Measurements from ENCODE around the gene SCGB1C1. TPM values are rescaled to one million over a fixed set of nuclear protein-coding genes. Genes with fewer than 3 reads are reported as not detected.

SCGB1C1 gene
- total RNA-seq, 2 donors from 2014 or later: not detected

- intact Hi-C loops (cut with DNase I, micrococcal nuclease): no loop called here
- DNase-seq: no peak
- no peak for ATAC-seq
Measured at GRCh38 chr11:203945-204586, 11.2 kb downstream of the SCGB1C1 start.

GRCh38 chr11:204587-205109 is 11.8 kb downstream of the SCGB1C1 start:
- ATAC-seq (no peak), DNase-seq (no peak)
- intact Hi-C loops (cut with DNase I, micrococcal nuclease): no loop called here

- ATAC-seq (no peak), DNase-seq (no peak)
- intact Hi-C loops (cut with DNase I, micrococcal nuclease): no loop called here
Measured at GRCh38 chr11:205221-206001, 12.5 kb downstream of the SCGB1C1 start.

GRCh38 chr11:206002-206384 is 13.1 kb downstream of the SCGB1C1 start:
- no peak for ATAC-seq
- DNase-seq: no peak
- intact Hi-C loops (cut with DNase I, micrococcal nuclease): no loop called here

- ATAC-seq (peak; percentile 52), DNase-seq (peak; percentile 63 to 66)
- intact Hi-C loops (cut with DNase I, micrococcal nuclease): no loop called here
Measured at GRCh38 chr11:206526-207207, 13.8 kb downstream of the SCGB1C1 start.

- intact Hi-C loops (cut with DNase I, micrococcal nuclease): no loop called here
- DNase-seq: peak; percentile 97 to 99
- peak; percentile 81 for ATAC-seq
Measured at GRCh38 chr11:207208-207862, 14.5 kb downstream of the SCGB1C1 start, which contains the start of the genes BET1L and RIC8A. BET1L (minus strand) TSS chr11:207399; CDS start chr11:207321, 78 bp downstream. RIC8A (plus strand) TSS chr11:207708; CDS start chr11:208855, 1,147 bp downstream.

- DNase-seq (no peak), ATAC-seq (peak; percentile 11)
- intact Hi-C loops (cut with DNase I, micrococcal nuclease): no loop called here
Measured at GRCh38 chr11:207863-208180, 14.9 kb downstream of the SCGB1C1 start.

- intact Hi-C loops (cut with DNase I, micrococcal nuclease): no loop called here
- peak; percentile 85 to 89 for DNase-seq
- ATAC-seq: peak; percentile 69
Measured at GRCh38 chr11:208181-208916, 15.5 kb downstream of the SCGB1C1 start.

- DNase-seq: peak in 1 of 2 donors; percentile 51
- ATAC-seq: no peak
- intact Hi-C loops (cut with DNase I, micrococcal nuclease): no loop called here
Measured at GRCh38 chr11:208917-209260, 16.0 kb downstream of the SCGB1C1 start.

GRCh38 chr11:209275-210121 is 16.6 kb downstream of the SCGB1C1 start:
- intact Hi-C loops (cut with DNase I, micrococcal nuclease): no loop called here
- ATAC-seq: no peak
- DNase-seq: peak in 1 of 2 donors; percentile 31

GRCh38 chr11:210122-210802 is 17.4 kb downstream of the SCGB1C1 start:
- DNase-seq: peak in 1 of 2 donors; percentile 3
- intact Hi-C loops (cut with DNase I, micrococcal nuclease): no loop called here
- ATAC-seq: no peak

- DNase-seq: peak in 1 of 2 donors; percentile 2
- intact Hi-C loops (cut with DNase I, micrococcal nuclease): no loop called here
- no peak for ATAC-seq
Measured at GRCh38 chr11:210803-211180, 17.9 kb downstream of the SCGB1C1 start.

GRCh38 chr11:211295-211694 is 18.4 kb downstream of the SCGB1C1 start:
- intact Hi-C loops (cut with DNase I, micrococcal nuclease): no loop called here
- DNase-seq: peak in 1 of 2 donors; percentile 13

GRCh38 chr11:211741-212140 is 18.9 kb downstream of the SCGB1C1 start:
- DNase-seq (no peak), ATAC-seq (no peak)
- intact Hi-C loops (cut with DNase I, micrococcal nuclease): no loop called here

More at GRCh38 chr11:211295-211694, 18.4 kb downstream of the SCGB1C1 start:
- no peak for ATAC-seq

- DNase-seq (no peak), ATAC-seq (no peak)
- intact Hi-C loops (cut with DNase I, micrococcal nuclease): no loop called here
Measured at GRCh38 chr11:212150-213100, 19.5 kb downstream of the SCGB1C1 start.

GRCh38 chr11:213111-213510 is 20.2 kb downstream of the SCGB1C1 start:
- intact Hi-C loops (cut with DNase I, micrococcal nuclease): no loop called here
- ATAC-seq (no peak), DNase-seq (no peak)

All from left colon (tissue), 2 donors.